Activated T-helper 1 cell treated with anti-CD3 and anti-CD28 coated beads, Interleukin-12 subunit alpha, Interleukin-12 subunit beta, Interleukin-2, Interleukin-4 antibody, amounts not matched to agents 30 ng/mL and 10 ng/mL and 1 ng/mL, durations not matched to agents 14 hours and 24 hours and 36 hours (primary cell): ENCODE results near the gene VIPR2. TPM values are rescaled to one million over a fixed set of nuclear protein-coding genes. Genes with fewer than 3 reads are reported as not detected.

Experiments
- DNase-seq: peaks from one replicate; pipeline ENCODE4 v3.0.0; 2021; ENCODE audit warnings: low spot score
- H3K27ac Mint-ChIP-seq: one replicate; pipeline ENCODE4 v1.8.0; 2021; ENCODE audit warnings: mild to moderate bottlenecking, mixed read lengths
- H3K27me3 Mint-ChIP-seq: one replicate; pipeline ENCODE4 v1.8.0; 2022; ENCODE audit warnings: mild to moderate bottlenecking, moderate library complexity, mixed read lengths; ENCODE audit not compliant: insufficient read depth
- H3K36me3 Mint-ChIP-seq: one replicate; pipeline ENCODE4 v1.8.0; 2021; ENCODE audit warnings: low read depth, mixed read lengths
- H3K4me1 Mint-ChIP-seq: one replicate; pipeline ENCODE4 v1.8.0; 2021; ENCODE audit warnings: low read depth, mixed read lengths
- H3K4me3 Mint-ChIP-seq: one replicate; pipeline ENCODE4 v1.8.0; 2021; ENCODE audit warnings: mild to moderate bottlenecking, moderate library complexity, mixed read lengths
- H3K9me3 Mint-ChIP-seq: one replicate; pipeline ENCODE4 v1.8.0; 2021; ENCODE audit warnings: mixed read lengths
- intact Hi-C: fragments of 100-400 bp; cut with micrococcal nuclease; formaldehyde crosslinking; loops from one replicate; pipeline ENCODE4 v1.15.1; 2024
- total RNA-seq: library from RNA; stranded (reverse); gene quantifications from 2 replicates; pipeline ENCODE4 v1.2.3, GENCODE V29; 2022

The VIPR2 gene
- total RNA-seq, 1 donor from 2014 or later: 0.70 TPM

GRCh38 chr7:159033473-159033825 is 111.2 kb downstream of the VIPR2 start:
- Mint-ChIP-seq H3K4me3 (no peak overlapping the region), H3K27ac (no peak overlapping the region), H3K36me3 (no peaks in the 10 kb centered on the region), H3K27me3 (peaks cover 18% of the 10 kb centered on the region), H3K9me3 (no peaks in the 10 kb centered on the region), H3K4me1 (no peaks in the 10 kb centered on the region)
- no peak for DNase-seq
- intact Hi-C loops: no loop called here

GRCh38 chr7:159032753-159033472 is 111.8 kb downstream of the VIPR2 start:
- no peak overlapping the region for H3K27ac Mint-ChIP-seq
- H3K36me3 Mint-ChIP-seq: no peaks in the 10 kb centered on the region
- no peak overlapping the region for H3K4me3 Mint-ChIP-seq
- H3K4me1 Mint-ChIP-seq: no peaks in the 10 kb centered on the region
- intact Hi-C loops: no loop called here
- DNase-seq: no peak
- peaks cover 18% of the 10 kb centered on the region for H3K27me3 Mint-ChIP-seq
- no peaks in the 10 kb centered on the region for H3K9me3 Mint-ChIP-seq

GRCh38 chr7:159032322-159032721 is 112.3 kb downstream of the VIPR2 start:
- Mint-ChIP-seq H3K9me3 (no peaks in the 10 kb centered on the region), H3K27me3 (peaks cover 18% of the 10 kb centered on the region), H3K27ac (no peak overlapping the region), H3K4me1 (peaks cover 1% of the 10 kb centered on the region), H3K4me3 (no peak overlapping the region), H3K36me3 (no peaks in the 10 kb centered on the region)
- no peak for DNase-seq
- intact Hi-C loops: no loop called here

GRCh38 chr7:159031750-159032149 is 112.9 kb downstream of the VIPR2 start:
- Mint-ChIP-seq H3K27me3 (peaks cover 18% of the 10 kb centered on the region), H3K4me3 (no peak overlapping the region), H3K36me3 (no peaks in the 10 kb centered on the region), H3K27ac (no peak overlapping the region), H3K4me1 (peaks cover 7% of the 10 kb centered on the region), H3K9me3 (no peaks in the 10 kb centered on the region)
- no peak for DNase-seq
- intact Hi-C loops: no loop called here

GRCh38 chr7:159031135-159031701 is 113.4 kb downstream of the VIPR2 start:
- intact Hi-C loops: no loop called here
- no peak for DNase-seq
- Mint-ChIP-seq H3K4me1 (peaks cover 12% of the 10 kb centered on the region), H3K27ac (no peak overlapping the region), H3K9me3 (no peaks in the 10 kb centered on the region), H3K27me3 (peaks cover 18% of the 10 kb centered on the region), H3K4me3 (peak overlapping the region; percentile 49), H3K36me3 (no peaks in the 10 kb centered on the region)

- Mint-ChIP-seq H3K27me3 (peaks cover 18% of the 10 kb centered on the region), H3K9me3 (no peaks in the 10 kb centered on the region), H3K4me1 (peaks cover 14% of the 10 kb centered on the region), H3K4me3 (peak overlapping the region; percentile 49), H3K27ac (no peak overlapping the region), H3K36me3 (no peaks in the 10 kb centered on the region)
- no peak for DNase-seq
- intact Hi-C loops: no loop called here
Measured at GRCh38 chr7:159030490-159031134, 114.1 kb downstream of the VIPR2 start.

- no peaks in the 10 kb centered on the region for H3K36me3 Mint-ChIP-seq
- DNase-seq: no peak
- H3K4me1 Mint-ChIP-seq: peaks cover 14% of the 10 kb centered on the region
- no peak overlapping the region for H3K4me3 Mint-ChIP-seq
- H3K27me3 Mint-ChIP-seq: peaks cover 18% of the 10 kb centered on the region
- no peaks in the 10 kb centered on the region for H3K9me3 Mint-ChIP-seq
- H3K27ac Mint-ChIP-seq: no peak overlapping the region
- intact Hi-C loops: no loop called here
Measured at GRCh38 chr7:159028508-159029401, 115.9 kb downstream of the VIPR2 start.

- no peak overlapping the region for H3K4me3 Mint-ChIP-seq
- H3K27ac Mint-ChIP-seq: no peak overlapping the region
- H3K27me3 Mint-ChIP-seq: peaks cover 18% of the 10 kb centered on the region
- intact Hi-C loops: no loop called here
- peaks cover 14% of the 10 kb centered on the region for H3K4me1 Mint-ChIP-seq
- no peaks in the 10 kb centered on the region for H3K36me3 Mint-ChIP-seq
- no peak for DNase-seq
- no peaks in the 10 kb centered on the region for H3K9me3 Mint-ChIP-seq
Measured at GRCh38 chr7:159027789-159028507, 116.7 kb downstream of the VIPR2 start.

- intact Hi-C loops: no loop called here
- H3K36me3 Mint-ChIP-seq: no peaks in the 10 kb centered on the region
- DNase-seq: no peak
- no peak overlapping the region for H3K27ac Mint-ChIP-seq
- H3K4me3 Mint-ChIP-seq: no peak overlapping the region
- peaks cover 12% of the 10 kb centered on the region for H3K27me3 Mint-ChIP-seq
- H3K9me3 Mint-ChIP-seq: no peaks in the 10 kb centered on the region
- H3K4me1 Mint-ChIP-seq: peaks cover 14% of the 10 kb centered on the region
Measured at GRCh38 chr7:159027056-159027788, 117.4 kb downstream of the VIPR2 start.

- peak overlapping the region; percentile 44 for H3K27ac Mint-ChIP-seq
- peaks cover 14% of the 10 kb centered on the region for H3K4me1 Mint-ChIP-seq
- no peaks in the 10 kb centered on the region for H3K9me3 Mint-ChIP-seq
- peaks cover 8% of the 10 kb centered on the region for H3K27me3 Mint-ChIP-seq
- DNase-seq: no peak
- H3K4me3 Mint-ChIP-seq: no peak overlapping the region
- H3K36me3 Mint-ChIP-seq: no peaks in the 10 kb centered on the region
- intact Hi-C loops: loop anchor here (1.0 kb wide), 1 partner anchor 9 kb away; no protein-coding TSS in a partner anchor
Measured at GRCh38 chr7:159026271-159027055, 118.2 kb downstream of the VIPR2 start.

- Mint-ChIP-seq H3K9me3 (no peaks in the 10 kb centered on the region), H3K27me3 (peaks cover under 1% of the 10 kb centered on the region), H3K4me1 (peaks cover 14% of the 10 kb centered on the region), H3K36me3 (no peaks in the 10 kb centered on the region), H3K27ac (no peak overlapping the region), H3K4me3 (no peak overlapping the region)
- no peak for DNase-seq
- intact Hi-C loops: no loop called here
Measured at GRCh38 chr7:159025161-159025779, 119.4 kb downstream of the VIPR2 start.
